Measurements from ENCODE around the gene FCRL4. TPM values are rescaled to one million over a fixed set of nuclear protein-coding genes. Genes with fewer than 3 reads are reported as not detected.

The FCRL4 gene
- not detected in 2 replicates for total RNA-seq (2022)
- percentile 8 among the genes with signal in this experiment for Bru-seq, nascent RNA
- BruChase-seq, experiment 1, labeled RNA remaining after a 6-hour chase, result percentile 6 among the genes with signal in this experiment
- BruChase-seq, experiment 2, labeled RNA remaining after a 2-hour chase, result percentile 13 among the genes with signal in this experiment
- long read RNA-seq, result 0 reads

DNA sequence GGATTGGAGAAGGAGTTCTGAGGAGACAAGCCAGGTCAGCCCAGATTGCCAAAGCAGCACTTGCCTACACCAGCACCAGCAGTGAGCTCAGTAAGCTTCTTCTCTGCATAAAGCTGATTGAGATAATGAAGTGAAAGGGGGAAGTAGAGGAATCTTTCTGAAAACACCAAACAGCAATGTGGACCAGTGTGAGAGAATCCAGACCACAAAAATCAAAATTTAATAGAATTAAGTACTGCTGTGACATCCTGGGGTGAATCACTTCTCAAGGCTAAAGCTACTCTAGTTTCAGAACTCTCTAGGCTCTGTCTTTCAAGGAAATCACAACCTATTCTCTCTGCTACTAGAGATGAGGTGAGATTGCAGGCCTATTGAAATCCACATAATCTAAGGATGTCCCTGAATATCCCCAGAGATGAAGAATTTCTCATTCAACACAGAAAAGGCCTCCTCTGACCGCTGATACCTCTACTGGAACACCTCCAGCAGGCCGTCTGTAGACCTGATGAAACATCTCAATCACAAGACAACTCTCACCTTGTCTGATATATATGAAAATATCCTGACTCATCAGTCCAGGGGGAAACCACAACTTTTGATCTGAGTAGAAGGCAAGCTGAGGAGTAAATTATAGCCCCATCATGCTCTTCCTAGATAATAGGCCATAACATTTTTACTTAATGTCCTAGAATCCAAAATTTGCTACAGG lies at the start of gene FCRL4:
FCRL4 (minus strand) TSS at position 127 of the 709 bp plus-strand sequence. CDS start 141 bp downstream, outside the sequence.
- Mint-ChIP-seq H3K27me3 (ENCODE audit: unreplicated experiment) (no peaks in the 10 kb centered on the region), H3K27ac (ENCODE audit: unreplicated experiment) (no peak within 1 kb of the TSS), H3K9me3 (ENCODE audit: low read depth, unreplicated experiment) (no peaks in the 10 kb centered on the region), H3K4me3 (ENCODE audit: low read depth, unreplicated experiment) (no peak within 1 kb of the TSS), H3K4me1 (ENCODE audit: low read depth, unreplicated experiment) (peaks cover 41% of the 10 kb centered on the region), H3K36me3 (ENCODE audit: insufficient read depth, unreplicated experiment) (no peaks in the 10 kb centered on the region)
- CTCF ChIA-PET, result interaction anchor here (0.6 kb wide), 1 partner anchor 443 kb away, joined by 4 read pairs; no protein-coding TSS in a partner anchor
- no peak for TF ChIP-seq CTCF (IDR thresholded peaks at IDR 0.05; ENCODE audit: unreplicated experiment)
- intact Hi-C loops (cut with micrococcal nuclease; ENCODE audit: unreplicated experiment), result loop anchor here (5.0 kb wide), 2 partner anchors 84 to 174 kb away; no protein-coding TSS in a partner anchor
- no peak for DNase-seq
- BruUV-seq (replicated peaks), result no TSS peak

DNA sequence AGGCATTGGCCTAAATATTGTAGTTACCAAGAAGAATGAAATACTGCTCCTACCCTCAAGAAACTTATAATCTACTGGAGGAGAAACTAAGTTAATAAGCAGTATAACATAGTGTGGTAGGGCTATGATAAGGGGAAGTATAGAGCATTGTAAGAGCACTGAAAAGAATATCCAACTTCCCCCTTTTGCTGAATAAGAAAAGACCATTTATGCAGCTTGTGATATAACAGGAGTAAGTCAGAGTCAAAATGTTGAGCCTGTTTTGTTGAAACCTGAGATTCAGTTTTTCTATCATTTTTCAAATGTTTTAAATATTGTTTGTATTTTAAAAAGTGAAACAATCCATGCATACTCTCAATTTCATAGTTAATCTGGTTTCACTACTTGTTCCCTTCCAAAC lies 48.3 kb upstream of the FCRL4 start:
- no peak for DNase-seq
- Mint-ChIP-seq H3K4me3 (ENCODE audit: low read depth, unreplicated experiment) (no peak overlapping the region), H3K36me3 (ENCODE audit: insufficient read depth, unreplicated experiment) (no peaks in the 10 kb centered on the region), H3K27ac (ENCODE audit: unreplicated experiment) (no peak overlapping the region), H3K27me3 (ENCODE audit: unreplicated experiment) (no peaks in the 10 kb centered on the region), H3K9me3 (ENCODE audit: low read depth, unreplicated experiment) (no peaks in the 10 kb centered on the region), H3K4me1 (ENCODE audit: low read depth, unreplicated experiment) (no peaks in the 10 kb centered on the region)
- TF ChIP-seq CTCF (IDR thresholded peaks at IDR 0.05; ENCODE audit: unreplicated experiment), result no peak
- intact Hi-C loops (cut with micrococcal nuclease; ENCODE audit: unreplicated experiment), result no loop called here
- CTCF ChIA-PET, result no interaction called here
- no TSS peak for BruUV-seq (replicated peaks)

DNA sequence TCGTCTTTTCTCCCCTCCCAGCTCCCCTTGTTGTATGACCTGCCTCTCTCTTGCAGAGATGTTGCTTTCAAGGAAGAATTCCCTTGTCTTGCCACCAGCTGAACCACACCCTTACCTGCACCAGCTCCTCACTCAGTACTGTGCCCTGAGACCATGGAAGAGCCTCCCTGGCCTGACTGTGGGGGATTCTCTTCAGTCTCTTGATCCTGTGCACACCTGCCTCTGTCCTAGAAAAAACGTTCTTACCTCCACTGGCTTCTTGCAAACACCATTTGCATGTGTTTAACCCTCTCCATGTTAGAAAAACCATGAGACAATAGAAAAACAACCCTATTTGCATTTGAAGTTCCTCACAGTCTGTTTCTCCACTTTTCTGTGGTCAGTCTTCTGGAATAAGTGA lies 43.3 kb upstream of the FCRL4 start:
- Mint-ChIP-seq H3K4me1 (ENCODE audit: low read depth, unreplicated experiment) (peaks cover 16% of the 10 kb centered on the region), H3K4me3 (ENCODE audit: low read depth, unreplicated experiment) (no peak overlapping the region), H3K36me3 (ENCODE audit: insufficient read depth, unreplicated experiment) (peaks cover 5% of the 10 kb centered on the region), H3K27me3 (ENCODE audit: unreplicated experiment) (no peaks in the 10 kb centered on the region), H3K9me3 (ENCODE audit: low read depth, unreplicated experiment) (peaks cover 4% of the 10 kb centered on the region), H3K27ac (ENCODE audit: unreplicated experiment) (no peak overlapping the region)
- CTCF ChIA-PET, result no interaction called here
- no peak for DNase-seq
- intact Hi-C loops (cut with micrococcal nuclease; ENCODE audit: unreplicated experiment), result no loop called here
- no peak for TF ChIP-seq CTCF (IDR thresholded peaks at IDR 0.05; ENCODE audit: unreplicated experiment)
- no TSS peak for BruUV-seq (replicated peaks)

DNA sequence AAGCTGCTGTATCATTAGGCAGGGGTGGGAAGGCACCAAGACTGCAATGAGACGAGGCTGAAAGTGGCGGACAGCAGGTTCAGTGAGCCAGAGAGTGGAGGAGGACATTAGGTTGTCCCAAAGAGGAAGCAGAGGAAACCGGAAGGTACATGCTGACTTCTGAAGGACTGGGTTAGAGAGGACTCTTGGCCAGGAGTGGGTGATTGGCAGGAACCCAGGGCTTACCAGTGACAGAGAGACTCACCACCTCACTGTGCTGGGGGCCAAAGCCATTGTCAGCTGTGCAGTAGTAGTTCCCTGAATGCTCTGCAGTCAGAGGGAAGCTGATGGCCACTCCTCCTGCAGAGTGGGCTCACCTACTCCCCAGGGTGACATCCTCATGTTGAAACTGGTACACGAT lies 41.9 kb upstream of the FCRL4 start:
- Mint-ChIP-seq H3K27ac (ENCODE audit: unreplicated experiment) (peak overlapping the region; percentile 5), H3K27me3 (ENCODE audit: unreplicated experiment) (no peaks in the 10 kb centered on the region), H3K4me1 (ENCODE audit: low read depth, unreplicated experiment) (peaks cover 22% of the 10 kb centered on the region), H3K9me3 (ENCODE audit: low read depth, unreplicated experiment) (peaks cover 4% of the 10 kb centered on the region), H3K4me3 (ENCODE audit: low read depth, unreplicated experiment) (no peak overlapping the region), H3K36me3 (ENCODE audit: insufficient read depth, unreplicated experiment) (peaks cover 5% of the 10 kb centered on the region)
- no peak for DNase-seq
- BruUV-seq (replicated peaks), result no TSS peak
- intact Hi-C loops (cut with micrococcal nuclease; ENCODE audit: unreplicated experiment), result no loop called here
- no peak for TF ChIP-seq CTCF (IDR thresholded peaks at IDR 0.05; ENCODE audit: unreplicated experiment)
- CTCF ChIA-PET, result no interaction called here
